ENCODE measurements around the gene LARGE1.

Gene LARGE1

DNA sequence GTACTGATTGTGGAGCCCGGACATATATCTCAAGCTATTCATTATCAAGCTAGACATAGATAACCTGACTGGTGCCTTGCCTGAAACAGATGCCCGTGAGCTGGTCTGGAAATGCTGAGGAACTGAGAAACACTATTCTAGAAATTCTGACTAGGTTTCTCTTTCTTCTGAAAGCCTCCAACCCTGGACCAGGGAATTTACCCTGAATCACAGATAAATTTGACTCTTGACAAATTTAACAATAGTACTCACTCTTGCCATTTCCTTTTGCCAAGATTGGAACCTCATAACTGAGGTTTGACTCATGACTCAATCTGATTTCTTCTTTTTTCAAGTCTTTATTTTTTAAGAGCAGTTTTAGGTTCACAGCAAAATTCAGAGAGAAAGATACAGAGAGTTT, 672.5 kb downstream of the LARGE1 start:
- Histone ChIP-seq H3K4me3 (replicated peaks; ENCODE audit: insufficient read depth, low read length) (no peak overlapping the region), H3K27ac (replicated peaks) (no peak overlapping the region), H3K27me3 (ENCODE audit: insufficient read depth, poor library complexity, severe bottlenecking) (no peaks in the 10 kb centered on the region)
- no peak for TF ChIP-seq GABPA (IDR thresholded peaks at IDR 0.05; ENCODE audit: low read depth)
- no peak for DNase-seq (ENCODE audit: low read depth in 1 of 2, low spot score in 1 of 2)

DNA sequence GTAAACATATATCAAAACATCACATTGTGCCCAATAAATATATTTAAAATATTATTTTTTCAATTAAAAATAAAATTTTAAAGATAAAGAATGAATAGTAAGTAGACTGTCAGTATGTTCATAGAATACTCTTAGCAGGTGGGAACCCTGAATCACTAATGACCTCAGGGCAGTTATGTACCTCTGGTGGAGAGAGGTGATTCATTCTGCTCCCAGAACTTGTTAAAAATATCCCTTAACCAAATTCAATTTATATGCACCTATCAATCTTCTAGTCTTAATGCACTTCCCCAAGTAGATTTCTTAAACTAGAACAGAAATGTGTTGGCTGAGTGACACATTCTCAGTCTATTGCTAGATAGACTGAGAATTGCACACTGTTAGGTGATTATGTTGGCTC, 678.2 kb downstream of the LARGE1 start:
- TF ChIP-seq, protein P1, sequence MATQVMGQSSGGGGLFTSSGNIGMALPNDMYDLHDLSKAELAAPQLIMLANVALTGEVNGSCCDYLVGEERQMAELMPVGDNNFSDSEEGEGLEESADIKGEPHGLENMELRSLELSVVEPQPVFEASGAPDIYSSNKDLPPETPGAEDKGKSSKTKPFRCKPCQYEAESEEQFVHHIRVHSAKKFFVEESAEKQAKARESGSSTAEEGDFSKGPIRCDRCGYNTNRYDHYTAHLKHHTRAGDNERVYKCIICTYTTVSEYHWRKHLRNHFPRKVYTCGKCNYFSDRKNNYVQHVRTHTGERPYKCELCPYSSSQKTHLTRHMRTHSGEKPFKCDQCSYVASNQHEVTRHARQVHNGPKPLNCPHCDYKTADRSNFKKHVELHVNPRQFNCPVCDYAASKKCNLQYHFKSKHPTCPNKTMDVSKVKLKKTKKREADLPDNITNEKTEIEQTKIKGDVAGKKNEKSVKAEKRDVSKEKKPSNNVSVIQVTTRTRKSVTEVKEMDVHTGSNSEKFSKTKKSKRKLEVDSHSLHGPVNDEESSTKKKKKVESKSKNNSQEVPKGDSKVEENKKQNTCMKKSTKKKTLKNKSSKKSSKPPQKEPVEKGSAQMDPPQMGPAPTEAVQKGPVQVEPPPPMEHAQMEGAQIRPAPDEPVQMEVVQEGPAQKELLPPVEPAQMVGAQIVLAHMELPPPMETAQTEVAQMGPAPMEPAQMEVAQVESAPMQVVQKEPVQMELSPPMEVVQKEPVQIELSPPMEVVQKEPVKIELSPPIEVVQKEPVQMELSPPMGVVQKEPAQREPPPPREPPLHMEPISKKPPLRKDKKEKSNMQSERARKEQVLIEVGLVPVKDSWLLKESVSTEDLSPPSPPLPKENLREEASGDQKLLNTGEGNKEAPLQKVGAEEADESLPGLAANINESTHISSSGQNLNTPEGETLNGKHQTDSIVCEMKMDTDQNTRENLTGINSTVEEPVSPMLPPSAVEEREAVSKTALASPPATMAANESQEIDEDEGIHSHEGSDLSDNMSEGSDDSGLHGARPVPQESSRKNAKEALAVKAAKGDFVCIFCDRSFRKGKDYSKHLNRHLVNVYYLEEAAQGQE (IDR thresholded peaks at IDR 0.05; ENCODE audit: insufficient replicate concordance, low read depth): no peak
- TF ChIP-seq GABPA (IDR thresholded peaks at IDR 0.05; ENCODE audit: low read depth): no peak
- no peak overlapping the region for H3K27ac ChIP-seq (replicated peaks)
- no peak for DNase-seq (ENCODE audit: low read depth in 1 of 2, low spot score in 1 of 2)

DNA sequence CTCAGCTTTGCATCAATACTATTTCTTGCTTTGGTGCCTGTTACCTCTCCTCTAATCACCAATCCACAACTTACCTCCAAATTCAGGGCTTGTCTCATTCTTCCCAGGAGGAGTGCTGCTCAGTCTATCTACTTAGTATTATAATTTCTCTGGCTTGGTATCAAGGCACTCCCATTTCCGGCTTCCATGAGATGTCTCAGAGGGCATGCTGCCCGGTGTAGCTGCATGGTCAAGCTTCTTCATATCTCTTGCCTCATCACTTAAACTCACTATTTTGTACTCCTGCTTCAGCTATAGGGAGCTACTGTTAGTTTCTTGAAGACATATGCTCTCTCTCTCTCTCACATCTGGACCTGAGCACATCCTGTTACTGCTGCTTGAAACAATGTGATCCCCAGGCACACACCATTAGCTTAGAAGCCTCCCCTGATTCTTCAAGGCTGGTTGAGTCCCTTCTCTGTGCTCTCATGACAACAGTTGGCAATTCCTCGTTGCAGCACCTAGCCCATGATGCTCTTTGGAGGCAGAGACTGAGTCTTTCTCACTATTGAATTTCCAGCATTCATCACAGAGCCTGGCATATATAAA, 679.3 kb downstream of the LARGE1 start:
- peaks cover 2% of the 10 kb centered on the region for H3K27me3 ChIP-seq (ENCODE audit: insufficient read depth, poor library complexity, severe bottlenecking)
- no peak overlapping the region for H3K4me3 ChIP-seq (replicated peaks; ENCODE audit: insufficient read depth, low read length)
- DNase-seq (ENCODE audit: low read depth in 1 of 2, low spot score in 1 of 2): no peak
- TF ChIP-seq, protein P2, sequence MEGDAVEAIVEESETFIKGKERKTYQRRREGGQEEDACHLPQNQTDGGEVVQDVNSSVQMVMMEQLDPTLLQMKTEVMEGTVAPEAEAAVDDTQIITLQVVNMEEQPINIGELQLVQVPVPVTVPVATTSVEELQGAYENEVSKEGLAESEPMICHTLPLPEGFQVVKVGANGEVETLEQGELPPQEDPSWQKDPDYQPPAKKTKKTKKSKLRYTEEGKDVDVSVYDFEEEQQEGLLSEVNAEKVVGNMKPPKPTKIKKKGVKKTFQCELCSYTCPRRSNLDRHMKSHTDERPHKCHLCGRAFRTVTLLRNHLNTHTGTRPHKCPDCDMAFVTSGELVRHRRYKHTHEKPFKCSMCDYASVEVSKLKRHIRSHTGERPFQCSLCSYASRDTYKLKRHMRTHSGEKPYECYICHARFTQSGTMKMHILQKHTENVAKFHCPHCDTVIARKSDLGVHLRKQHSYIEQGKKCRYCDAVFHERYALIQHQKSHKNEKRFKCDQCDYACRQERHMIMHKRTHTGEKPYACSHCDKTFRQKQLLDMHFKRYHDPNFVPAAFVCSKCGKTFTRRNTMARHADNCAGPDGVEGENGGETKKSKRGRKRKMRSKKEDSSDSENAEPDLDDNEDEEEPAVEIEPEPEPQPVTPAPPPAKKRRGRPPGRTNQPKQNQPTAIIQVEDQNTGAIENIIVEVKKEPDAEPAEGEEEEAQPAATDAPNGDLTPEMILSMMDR (IDR thresholded peaks at IDR 0.05; ENCODE audit: insufficient read depth, low read length): no peak
- TF ChIP-seq POLR2AphosphoS5 (IDR thresholded peaks at IDR 0.05; ENCODE audit: low read depth) (no peak), GABPA (IDR thresholded peaks at IDR 0.05; ENCODE audit: low read depth) (no peak), SPI1 (IDR thresholded peaks at IDR 0.05; ENCODE audit: borderline replicate concordance, low read depth) (no peak)
- TF ChIP-seq, protein P1 (IDR thresholded peaks at IDR 0.05; ENCODE audit: insufficient replicate concordance, low read depth): no peak
- H3K27ac ChIP-seq (replicated peaks): no peak overlapping the region

More for the DNA sequence above, 678.2 kb downstream of the LARGE1 start:
- Histone ChIP-seq H3K4me3 (replicated peaks; ENCODE audit: insufficient read depth, low read length) (no peak overlapping the region), H3K27me3 (ENCODE audit: insufficient read depth, poor library complexity, severe bottlenecking) (peaks cover 2% of the 10 kb centered on the region)

DNA sequence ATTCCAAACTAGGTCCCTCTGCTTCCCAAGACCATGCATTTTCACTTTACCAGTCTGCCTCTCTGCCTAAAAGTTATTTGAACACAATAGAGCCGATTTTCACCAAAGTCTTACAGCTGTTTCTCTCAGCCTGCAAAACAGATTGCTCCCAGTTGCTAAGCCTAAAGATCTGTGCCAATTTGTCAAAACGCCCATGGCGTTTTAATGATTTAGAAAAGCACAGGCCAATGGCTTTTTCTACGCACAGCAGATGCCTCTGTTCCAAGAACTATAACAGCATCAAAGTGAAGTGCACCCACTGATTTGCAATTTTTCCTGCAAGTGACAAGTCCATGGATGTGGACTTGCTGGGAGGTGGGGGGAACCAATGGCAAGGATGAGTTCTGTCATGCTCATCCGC, 688.2 kb downstream of the LARGE1 start:
- H3K4me3 ChIP-seq (replicated peaks; ENCODE audit: insufficient read depth, low read length): no peak overlapping the region

More for the DNA sequence above, 688.2 kb downstream of the LARGE1 start:
- Histone ChIP-seq H3K27me3 (ENCODE audit: insufficient read depth, poor library complexity, severe bottlenecking) (no peaks in the 10 kb centered on the region), H3K27ac (replicated peaks) (no peak overlapping the region)
- TF ChIP-seq SPI1 (IDR thresholded peaks at IDR 0.05; ENCODE audit: borderline replicate concordance, low read depth) (no peak), GABPA (IDR thresholded peaks at IDR 0.05; ENCODE audit: low read depth) (no peak), POLR2AphosphoS5 (IDR thresholded peaks at IDR 0.05; ENCODE audit: low read depth) (no peak)
- TF ChIP-seq, protein P1 (IDR thresholded peaks at IDR 0.05; ENCODE audit: insufficient replicate concordance, low read depth): no peak
- TF ChIP-seq, protein P2 (IDR thresholded peaks at IDR 0.05; ENCODE audit: insufficient read depth, low read length): no peak
- no peak for DNase-seq (ENCODE audit: low read depth in 1 of 2, low spot score in 1 of 2)
